GM23248 (cell line): ENCODE results near the gene IGSF21.

ENCODE experiments used
- EZH2 ChIP-seq: fragments of 200-600 bp; sonication (generic); IDR thresholded peaks from 2 replicates; pipeline ENCODE4 v1.6.1; 2018; ENCODE audit warnings: antibody characterized with exemption, mild to moderate bottlenecking; ENCODE audit not compliant: insufficient read depth, poor library complexity, severe bottlenecking
- EZH2phosphoT487 ChIP-seq: fragments of 200-600 bp; sonication (generic); IDR thresholded peaks from 2 replicates; pipeline ENCODE4 v1.6.1; 2018; ENCODE audit warnings: antibody characterized with exemption, moderate library complexity, mild to moderate bottlenecking, low read depth; ENCODE audit not compliant: insufficient read depth

- TF ChIP-seq EZH2phosphoT487, result no peak
- TF ChIP-seq EZH2, result no peak
These were observed 307.9 kb downstream of the IGSF21 start for GRCh38 chr1:18415448-18416027.
